Kidney (tissue), 14 donors: Measurements from ENCODE around the gene PSMD1. TPM values are rescaled to one million over a fixed set of nuclear protein-coding genes. Genes with fewer than 3 reads are reported as not detected.

Experiments
- DNase-seq, 5 donors: peaks; one replicate each; pipeline ENCODE4 v3.0.0-alpha.2; 2013 to 2020
- FAIRE-seq: peaks from 2 replicates; lab custom pipeline; 2012; peaks lifted over from hg19 to GRCh38; lab: Jason Lieb, UNC
- H3K27ac ChIP-seq, 2 donors: one replicate each; pipeline ENCODE4 v1.7.0; 2013; ENCODE audit warnings: low read depth in 2 of 2, low read length in 2 of 2, inconsistent platforms in 1 of 2
- H3K27me3 ChIP-seq: one replicate; pipeline ENCODE4 v1.7.1; 2013; ENCODE audit warnings: low read length, inconsistent platforms; ENCODE audit not compliant: control insufficient read depth, insufficient read depth
- H3K36me3 ChIP-seq, 3 donors: one replicate each; pipeline versions ENCODE4 v1.7.0 to v1.7.1; 2013; ENCODE audit warnings: low read length in 3 of 3, control low read depth in 1 of 3, inconsistent platforms in 1 of 3; ENCODE audit not compliant: insufficient read depth in 3 of 3, control insufficient read depth in 2 of 3
- H3K4me1 ChIP-seq, 3 donors: one replicate each; pipeline versions ENCODE4 v1.7.0 to v1.7.1; 2013; ENCODE audit warnings: low read length in 3 of 3, inconsistent platforms in 1 of 3, low read depth in 1 of 3; ENCODE audit not compliant: control insufficient read depth in 2 of 3, insufficient read depth in 2 of 3
- H3K4me3 ChIP-seq, 3 donors: one replicate each; pipeline versions ENCODE4 v1.7.0 to v1.8.1; 2013; ENCODE audit warnings: low read length in 3 of 3, control low read depth in 1 of 3, inconsistent platforms in 1 of 3
- H3K9ac ChIP-seq, 3 donors: one replicate each; pipeline versions ENCODE4 v1.7.0 to v1.7.1; 2013; ENCODE audit warnings: low read length in 3 of 3, control low read depth in 1 of 3, inconsistent platforms in 1 of 3
- H3K9me3 ChIP-seq, 3 donors: one replicate each; pipeline versions ENCODE4 v1.7.0 to v1.7.1; 2013; ENCODE audit warnings: low read length in 3 of 3, control low read depth in 1 of 3, inconsistent platforms in 1 of 3; ENCODE audit not compliant: control insufficient read depth in 2 of 3, insufficient read depth in 1 of 3
- intact Hi-C: fragments of 100-400 bp; cut with DNase I; formaldehyde crosslinking; loops from one replicate; pipeline ENCODE4 v1.11.1; 2022
- polyA plus RNA-seq: library from polyadenylated mRNA; stranded (reverse); fragments of 350-450 nt; fragmentation: Illumina TruSeq; extraction: RNeasy Lipid Tissue Mini Kit (QIAGEN cat#74804); gene quantifications from one replicate; pipeline ENCODE4 v1.2.3, GENCODE V29; 2014; ENCODE audit warnings: low read depth, low replicate concordance; ENCODE audit not compliant: insufficient read depth
- total RNA-seq: library from RNA; stranded (reverse); fragmentation: NEBNext Ultra II Directional; extraction: Animal tissue kit (Norgen Biotek cat#: 25700); gene quantifications from one replicate; pipeline ENCODE4 v1.2.1, GENCODE V29; 2021
- TF ChIP-seq, protein P1 (sequence below): IDR thresholded peaks from 3 replicates; pipeline ENCODE4 v1.5.1; 2012; ENCODE audit warnings: mild to moderate bottlenecking, moderate library complexity, borderline replicate concordance; ENCODE audit not compliant: insufficient read depth; ENCODE audit errors: extremely low read depth
- donor health status: control.
- donor health status: control.
- donor health status: control.
- donor health status: control.
- donor health status: control.
- donor health status: DM: yes; HTN: yes; CAD: no.
- donor health status: Normal renal cell carcinoma (clear cell type).

Gene PSMD1
- total and polyA plus RNA-seq, 2 donors from 2014 or later = 75.6 to 95.4 TPM

DNA sequence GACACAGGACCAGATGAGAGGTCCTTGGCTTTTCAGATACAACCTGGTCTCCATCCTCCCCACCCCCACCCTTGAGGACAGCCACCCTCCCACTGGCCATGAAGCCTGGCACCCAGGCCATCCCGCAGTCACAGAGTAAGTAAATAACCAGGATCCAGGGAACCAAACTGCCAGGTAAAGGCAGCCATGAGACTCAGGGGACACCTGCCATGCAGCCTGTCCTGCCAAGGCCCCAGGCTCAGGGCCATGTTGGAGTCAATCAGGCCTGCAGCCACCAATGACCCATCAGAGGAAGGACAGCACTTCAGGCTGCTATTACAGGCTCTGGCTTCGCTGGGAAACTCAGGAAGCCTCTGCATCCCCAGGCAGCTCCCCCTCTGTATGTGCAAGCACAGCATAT, 45.1 kb upstream of the PSMD1 start:
- intact Hi-C loops = no loop called here
- FAIRE-seq = no peak
- DNase-seq = no peak

DNA sequence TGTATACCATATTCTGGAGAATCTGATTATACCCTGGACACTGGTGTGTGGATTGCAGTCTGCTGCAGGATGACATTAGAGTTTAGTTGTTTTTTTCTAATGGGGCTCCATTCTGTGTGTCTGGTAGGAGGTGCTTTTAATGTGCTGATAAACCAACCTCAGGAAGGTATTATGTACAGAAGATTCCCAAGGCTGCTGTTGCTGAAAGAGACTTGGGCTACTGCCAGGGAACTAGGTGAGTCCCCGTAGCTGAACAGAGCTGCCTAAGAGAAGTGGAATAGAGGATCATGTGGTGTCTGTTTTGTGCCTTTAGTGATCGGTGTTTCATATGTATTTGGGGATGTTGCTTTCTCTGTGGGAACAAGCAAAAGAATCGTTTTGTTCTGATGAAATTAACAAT, 44.2 kb upstream of the PSMD1 start:
- no peak overlapping the region for H3K4me3 ChIP-seq
- no peaks in the 10 kb centered on the region for H3K27me3 ChIP-seq
- no peaks in the 10 kb centered on the region for H3K4me1 ChIP-seq
- H3K9me3 ChIP-seq = no peaks in the 10 kb centered on the region
- no peak overlapping the region for H3K9ac ChIP-seq
- H3K36me3 ChIP-seq = no peaks in the 10 kb centered on the region
- intact Hi-C loops = no loop called here
- DNase-seq = no peak
- no peak overlapping the region for H3K27ac ChIP-seq
- FAIRE-seq = no peak
- TF ChIP-seq, protein P1, sequence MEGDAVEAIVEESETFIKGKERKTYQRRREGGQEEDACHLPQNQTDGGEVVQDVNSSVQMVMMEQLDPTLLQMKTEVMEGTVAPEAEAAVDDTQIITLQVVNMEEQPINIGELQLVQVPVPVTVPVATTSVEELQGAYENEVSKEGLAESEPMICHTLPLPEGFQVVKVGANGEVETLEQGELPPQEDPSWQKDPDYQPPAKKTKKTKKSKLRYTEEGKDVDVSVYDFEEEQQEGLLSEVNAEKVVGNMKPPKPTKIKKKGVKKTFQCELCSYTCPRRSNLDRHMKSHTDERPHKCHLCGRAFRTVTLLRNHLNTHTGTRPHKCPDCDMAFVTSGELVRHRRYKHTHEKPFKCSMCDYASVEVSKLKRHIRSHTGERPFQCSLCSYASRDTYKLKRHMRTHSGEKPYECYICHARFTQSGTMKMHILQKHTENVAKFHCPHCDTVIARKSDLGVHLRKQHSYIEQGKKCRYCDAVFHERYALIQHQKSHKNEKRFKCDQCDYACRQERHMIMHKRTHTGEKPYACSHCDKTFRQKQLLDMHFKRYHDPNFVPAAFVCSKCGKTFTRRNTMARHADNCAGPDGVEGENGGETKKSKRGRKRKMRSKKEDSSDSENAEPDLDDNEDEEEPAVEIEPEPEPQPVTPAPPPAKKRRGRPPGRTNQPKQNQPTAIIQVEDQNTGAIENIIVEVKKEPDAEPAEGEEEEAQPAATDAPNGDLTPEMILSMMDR = no peak

More for the DNA sequence above, 45.1 kb upstream of the PSMD1 start:
- H3K9ac ChIP-seq = no peak overlapping the region
- no peaks in the 10 kb centered on the region for H3K36me3 ChIP-seq
- no peaks in the 10 kb centered on the region for H3K27me3 ChIP-seq
- H3K4me3 ChIP-seq = no peak overlapping the region
- no peaks in the 10 kb centered on the region for H3K9me3 ChIP-seq
- no peaks in the 10 kb centered on the region for H3K4me1 ChIP-seq
- TF ChIP-seq, protein P1 = no peak
- H3K27ac ChIP-seq = no peak overlapping the region

- Histone ChIP-seq H3K9me3 (no peaks in the 10 kb centered on the region), H3K4me1 (no peaks in the 10 kb centered on the region), H3K4me3 (no peak overlapping the region), H3K27me3 (no peaks in the 10 kb centered on the region), H3K36me3 (no peaks in the 10 kb centered on the region), H3K27ac (no peak overlapping the region), H3K9ac (no peak overlapping the region)
- TF ChIP-seq, protein P1 = no peak
- intact Hi-C loops = no loop called here
- no peak for DNase-seq
- no peak for FAIRE-seq
Measured at GRCh38 chr2:231013820-231014219, 42.8 kb upstream of the PSMD1 start.

GRCh38 chr2:231015478-231015877, 41.2 kb upstream of the PSMD1 start:
- Histone ChIP-seq H3K36me3 (no peaks in the 10 kb centered on the region), H3K4me1 (no peaks in the 10 kb centered on the region), H3K4me3 (no peak overlapping the region), H3K9me3 (no peaks in the 10 kb centered on the region), H3K9ac (no peak overlapping the region), H3K27ac (no peak overlapping the region), H3K27me3 (no peaks in the 10 kb centered on the region)
- no peak for FAIRE-seq
- no peak for DNase-seq
- TF ChIP-seq, protein P1 = no peak
- intact Hi-C loops = no loop called here
